ENCODE measurements around the gene ACTL7A. TPM values are rescaled to one million over a fixed set of nuclear protein-coding genes. Genes with fewer than 3 reads are reported as not detected.

Gene ACTL7A
- total RNA-seq, 1 experiment from 2014 or later, result not detected

DNA sequence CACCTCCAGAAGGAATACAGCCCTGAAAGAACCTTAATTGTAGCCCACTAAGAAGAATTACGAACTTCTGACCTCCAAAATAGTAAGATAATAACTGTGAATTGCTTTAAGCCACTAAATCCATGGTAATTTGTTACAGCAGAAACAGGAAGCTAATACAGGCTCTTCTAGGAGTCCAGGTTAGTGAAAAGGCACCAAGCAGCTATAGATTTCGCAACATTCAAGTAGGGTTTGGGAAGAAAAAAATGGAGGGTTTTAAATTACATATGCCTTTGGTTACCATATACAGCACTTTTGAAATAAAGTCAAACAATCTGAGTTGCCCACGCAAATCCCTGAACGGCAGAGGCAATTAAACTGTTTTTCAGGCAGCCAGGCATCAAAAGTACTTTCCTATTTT lies 1.7 kb upstream of the ACTL7A start:
- CTCF ChIA-PET, result no interaction called here
- no peaks in the 10 kb centered on the region for H3K4me1 Mint-ChIP-seq (ENCODE audit: low read depth, unreplicated experiment)
- POLR2A ChIA-PET, result no interaction called here
- intact Hi-C loops (cut with micrococcal nuclease; ENCODE audit: unreplicated experiment), result no loop called here
- no peaks in the 10 kb centered on the region for H3K9me3 Mint-ChIP-seq (ENCODE audit: unreplicated experiment)
- H3K27me3 Mint-ChIP-seq (ENCODE audit: insufficient read depth, unreplicated experiment), result no peaks in the 10 kb centered on the region
- BruUV-seq (replicated peaks), result no TSS peak
- Histone ChIP-seq H3K9me3 (no peaks in the 10 kb centered on the region), H3K27me3 (replicated peaks; ENCODE audit: control insufficient read depth, insufficient read depth, low read length) (no peaks in the 10 kb centered on the region), H3K36me3 (ENCODE audit: control insufficient read depth, insufficient read depth, low read length) (no peaks in the 10 kb centered on the region), H3K4me1 (no peaks in the 10 kb centered on the region), H3K4me3 (ENCODE audit: low read depth, low read length) (no peak overlapping the region)
- DNase-seq, result no peak
- H3K27ac Mint-ChIP-seq (ENCODE audit: unreplicated experiment), result no peak overlapping the region
- no peak overlapping the region for H3K4me3 Mint-ChIP-seq (ENCODE audit: unreplicated experiment)
- TF ChIP-seq, protein P1, sequence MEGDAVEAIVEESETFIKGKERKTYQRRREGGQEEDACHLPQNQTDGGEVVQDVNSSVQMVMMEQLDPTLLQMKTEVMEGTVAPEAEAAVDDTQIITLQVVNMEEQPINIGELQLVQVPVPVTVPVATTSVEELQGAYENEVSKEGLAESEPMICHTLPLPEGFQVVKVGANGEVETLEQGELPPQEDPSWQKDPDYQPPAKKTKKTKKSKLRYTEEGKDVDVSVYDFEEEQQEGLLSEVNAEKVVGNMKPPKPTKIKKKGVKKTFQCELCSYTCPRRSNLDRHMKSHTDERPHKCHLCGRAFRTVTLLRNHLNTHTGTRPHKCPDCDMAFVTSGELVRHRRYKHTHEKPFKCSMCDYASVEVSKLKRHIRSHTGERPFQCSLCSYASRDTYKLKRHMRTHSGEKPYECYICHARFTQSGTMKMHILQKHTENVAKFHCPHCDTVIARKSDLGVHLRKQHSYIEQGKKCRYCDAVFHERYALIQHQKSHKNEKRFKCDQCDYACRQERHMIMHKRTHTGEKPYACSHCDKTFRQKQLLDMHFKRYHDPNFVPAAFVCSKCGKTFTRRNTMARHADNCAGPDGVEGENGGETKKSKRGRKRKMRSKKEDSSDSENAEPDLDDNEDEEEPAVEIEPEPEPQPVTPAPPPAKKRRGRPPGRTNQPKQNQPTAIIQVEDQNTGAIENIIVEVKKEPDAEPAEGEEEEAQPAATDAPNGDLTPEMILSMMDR (IDR thresholded peaks at IDR 0.05; ENCODE audit: insufficient read depth in 1 of 2, low read depth in 1 of 2, low read length in 1 of 2, severe bottlenecking in 1 of 2, unreplicated experiment in 1 of 2), result no peak
- no peaks in the 10 kb centered on the region for H3K36me3 Mint-ChIP-seq (ENCODE audit: insufficient read depth, unreplicated experiment)

DNA sequence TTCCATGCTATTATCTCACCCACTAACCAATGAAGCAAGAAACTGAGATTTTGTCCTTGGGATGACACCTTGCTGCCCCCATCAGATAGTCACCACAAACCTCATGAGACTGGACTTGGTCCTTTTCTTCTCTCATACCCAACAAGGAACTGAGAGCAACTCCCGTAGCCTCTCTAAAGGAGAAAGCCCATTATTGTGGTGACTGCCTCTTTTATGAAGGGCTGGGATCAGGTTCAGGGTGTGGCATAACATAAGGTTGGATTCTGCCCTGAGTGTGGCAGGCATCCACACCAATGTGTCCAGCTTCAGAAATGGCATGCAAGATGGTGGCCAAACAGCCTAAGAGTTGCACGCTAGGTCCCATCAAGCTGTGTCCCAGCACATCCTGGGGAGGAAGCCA lies 1.3 kb upstream of the ACTL7A start:
- no peak overlapping the region for H3K4me3 Mint-ChIP-seq (ENCODE audit: unreplicated experiment)

DNA sequence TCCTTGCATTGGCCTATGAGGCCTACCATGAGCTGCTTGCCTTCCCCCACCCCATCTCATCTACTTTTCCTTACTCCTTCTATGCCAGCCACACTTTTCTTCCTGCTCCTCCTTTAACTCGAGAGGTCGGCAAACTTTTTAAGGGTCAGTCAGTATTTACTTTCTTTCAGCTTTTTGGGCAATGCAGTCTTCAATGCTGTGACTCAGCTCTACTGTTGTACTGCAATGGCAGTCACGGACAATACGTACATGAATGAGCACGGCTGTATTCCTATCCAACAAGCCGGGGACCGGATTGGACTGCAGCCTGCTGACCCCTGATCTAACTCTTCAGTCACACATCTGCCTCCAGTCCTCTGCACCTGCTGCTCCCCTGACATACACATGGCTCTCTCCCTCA lies 602 bp upstream of the ACTL7A start:
- H3K4me1 Mint-ChIP-seq (ENCODE audit: low read depth, unreplicated experiment), result no peaks in the 10 kb centered on the region
- Histone ChIP-seq H3K36me3 (ENCODE audit: control insufficient read depth, insufficient read depth, low read length) (no peaks in the 10 kb centered on the region), H3K27me3 (replicated peaks; ENCODE audit: control insufficient read depth, insufficient read depth, low read length) (no peaks in the 10 kb centered on the region), H3K9me3 (no peaks in the 10 kb centered on the region), H3K4me3 (ENCODE audit: low read depth, low read length) (no peak overlapping the region), H3K4me1 (no peaks in the 10 kb centered on the region)
- H3K27ac Mint-ChIP-seq (ENCODE audit: unreplicated experiment), result no peak overlapping the region
- TF ChIP-seq, protein P1 (IDR thresholded peaks at IDR 0.05; ENCODE audit: insufficient read depth in 1 of 2, low read depth in 1 of 2, low read length in 1 of 2, severe bottlenecking in 1 of 2, unreplicated experiment in 1 of 2), result no peak
- intact Hi-C loops (cut with micrococcal nuclease; ENCODE audit: unreplicated experiment), result no loop called here
- H3K27me3 Mint-ChIP-seq (ENCODE audit: insufficient read depth, unreplicated experiment), result no peaks in the 10 kb centered on the region
- H3K9me3 Mint-ChIP-seq (ENCODE audit: unreplicated experiment), result no peaks in the 10 kb centered on the region
- POLR2A ChIA-PET, result no interaction called here
- no peak for DNase-seq
- H3K36me3 Mint-ChIP-seq (ENCODE audit: insufficient read depth, unreplicated experiment), result no peaks in the 10 kb centered on the region
- no TSS peak for BruUV-seq (replicated peaks)
- H3K4me3 Mint-ChIP-seq (ENCODE audit: unreplicated experiment), result no peak overlapping the region
- CTCF ChIA-PET, result no interaction called here

More for the DNA sequence above, 1.3 kb upstream of the ACTL7A start:
- intact Hi-C loops (cut with micrococcal nuclease; ENCODE audit: unreplicated experiment), result no loop called here
- ChIA-PET CTCF (no interaction called here), POLR2A (no interaction called here)
- DNase-seq, result no peak
- Mint-ChIP-seq H3K4me1 (ENCODE audit: low read depth, unreplicated experiment) (no peaks in the 10 kb centered on the region), H3K36me3 (ENCODE audit: insufficient read depth, unreplicated experiment) (no peaks in the 10 kb centered on the region), H3K27ac (ENCODE audit: unreplicated experiment) (no peak overlapping the region), H3K27me3 (ENCODE audit: insufficient read depth, unreplicated experiment) (no peaks in the 10 kb centered on the region), H3K9me3 (ENCODE audit: unreplicated experiment) (no peaks in the 10 kb centered on the region)
- H3K4me1 ChIP-seq, result no peaks in the 10 kb centered on the region
- TF ChIP-seq, protein P1 (IDR thresholded peaks at IDR 0.05; ENCODE audit: insufficient read depth in 1 of 2, low read depth in 1 of 2, low read length in 1 of 2, severe bottlenecking in 1 of 2, unreplicated experiment in 1 of 2), result no peak
- no TSS peak for BruUV-seq (replicated peaks)
- no peaks in the 10 kb centered on the region for H3K27me3 ChIP-seq (replicated peaks; ENCODE audit: control insufficient read depth, insufficient read depth, low read length)
- no peak overlapping the region for H3K4me3 ChIP-seq (ENCODE audit: low read depth, low read length)
- no peaks in the 10 kb centered on the region for H3K36me3 ChIP-seq (ENCODE audit: control insufficient read depth, insufficient read depth, low read length)
- H3K9me3 ChIP-seq, result no peaks in the 10 kb centered on the region
